Dedifferentiated amniotic fluid mesenchymal stem cell (primary cell): Measurements from ENCODE around the gene HERPUD2.
A peak's percentile ranks its signal among the peaks of the same experiment; 100 is the strongest.
"Not testable (repeated sequence)": the region's sequence is repeated elsewhere in the genome, so short reads cannot be mapped to it uniquely, and the experiment has no call there.

ENCODE experiments used
- DNase-seq: peaks from one replicate; pipeline ENCODE4 v3.0.0-alpha.2; 2016; ENCODE audit errors: extremely low spot score

HERPUD2 gene

GRCh38 chr7:35714407-35714806 lies 19.5 kb upstream of the HERPUD2 start:
- no peak for DNase-seq

DNA sequence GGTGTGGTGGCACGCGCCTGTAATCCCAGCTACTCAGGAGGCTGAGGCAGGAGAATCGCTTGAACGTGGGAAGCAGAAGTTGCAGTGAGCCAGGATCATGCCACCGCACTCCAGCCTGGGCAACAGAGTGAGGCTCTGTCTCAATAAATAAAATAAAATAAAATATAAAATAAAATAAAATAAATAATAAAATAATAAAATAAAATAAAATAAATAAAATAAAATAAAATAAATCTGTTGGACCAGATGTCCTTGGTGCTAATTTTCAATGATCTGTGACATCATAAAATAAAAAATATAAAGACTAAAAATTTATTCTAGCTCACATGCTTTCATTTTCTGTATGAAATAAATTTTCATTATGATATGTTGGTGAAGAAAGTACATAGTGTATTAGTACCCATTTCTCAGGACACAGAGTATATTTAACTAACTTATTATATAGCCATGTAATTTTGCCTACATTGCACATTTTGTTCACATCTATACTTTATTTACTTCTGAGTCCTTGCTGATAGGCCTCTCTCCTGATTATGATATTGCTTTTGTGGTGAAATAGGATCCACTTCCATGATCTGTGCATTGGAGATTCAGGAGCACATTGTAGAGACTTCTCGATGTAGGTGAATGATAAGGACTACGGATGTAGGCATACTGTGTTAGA lies 17.8 kb upstream of the HERPUD2 start:
- no peak for DNase-seq

DNA sequence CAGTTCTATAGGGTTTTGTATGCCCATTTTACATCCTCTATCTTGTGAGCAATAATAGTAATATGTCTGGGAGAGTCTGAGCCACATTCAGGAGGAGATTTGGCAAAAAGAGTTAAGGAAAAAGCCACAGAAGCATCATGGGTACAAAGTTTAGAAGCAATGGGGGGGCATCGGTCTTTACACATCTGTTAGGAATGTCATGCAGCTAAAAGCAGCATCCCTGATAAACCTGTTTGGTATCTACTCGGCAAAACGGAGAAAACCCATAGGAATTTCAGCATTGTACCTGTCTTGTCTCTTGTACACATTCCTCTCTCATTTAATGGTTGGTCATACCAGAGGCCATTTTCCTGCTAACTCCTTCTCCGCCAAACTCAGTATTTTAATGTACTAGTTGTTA lies 12.5 kb upstream of the HERPUD2 start:
- DNase-seq = no peak

DNA sequence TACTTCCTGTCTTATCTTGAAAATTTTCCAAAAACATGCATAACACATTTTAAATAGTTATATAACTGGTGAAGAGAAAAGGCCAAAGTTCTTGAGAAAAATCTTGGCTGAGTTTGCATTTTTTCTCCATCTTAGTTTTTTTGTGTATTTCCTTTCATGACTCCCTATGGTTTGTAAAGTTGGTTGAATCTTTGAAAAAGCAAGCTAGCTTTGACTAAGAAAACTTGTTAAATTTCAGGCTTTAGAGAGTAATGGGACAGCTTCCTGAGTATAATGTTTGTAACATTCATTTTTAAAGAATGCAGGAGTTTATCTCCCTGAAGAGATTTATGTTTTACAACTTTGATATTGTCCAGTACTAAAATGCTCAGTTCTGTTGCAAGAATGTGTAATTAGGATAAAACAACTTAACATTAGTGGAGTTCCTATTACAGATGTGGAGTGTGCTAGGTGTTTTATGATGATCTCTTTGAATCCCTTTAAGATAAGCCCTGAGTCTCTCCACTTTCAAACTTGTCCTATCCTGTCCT lies 11.1 kb upstream of the HERPUD2 start:
- DNase-seq = no peak

DNA sequence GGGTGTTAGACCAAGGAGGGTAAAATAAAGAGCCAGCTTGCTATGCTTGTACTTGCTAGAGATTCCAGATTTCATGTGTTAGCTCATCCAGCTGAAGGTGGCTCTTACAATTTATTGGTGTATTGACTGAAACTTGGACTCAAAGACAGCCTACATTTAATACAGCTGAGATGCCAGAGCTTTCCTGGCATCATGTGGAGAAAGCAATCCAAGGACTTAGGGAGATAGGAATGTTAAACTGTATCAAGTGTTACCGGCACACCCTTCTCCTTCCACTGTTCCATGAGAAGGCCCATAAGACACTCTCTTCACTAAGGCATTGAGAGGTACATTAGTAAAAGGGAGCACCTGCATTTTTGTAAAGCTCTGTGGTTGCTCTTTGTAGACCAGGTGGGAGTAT lies 9.3 kb upstream of the HERPUD2 start:
- no peak for DNase-seq

- DNase-seq = no peak
These were observed 7.6 kb upstream of the HERPUD2 start for GRCh38 chr7:35702541-35702940.

DNA sequence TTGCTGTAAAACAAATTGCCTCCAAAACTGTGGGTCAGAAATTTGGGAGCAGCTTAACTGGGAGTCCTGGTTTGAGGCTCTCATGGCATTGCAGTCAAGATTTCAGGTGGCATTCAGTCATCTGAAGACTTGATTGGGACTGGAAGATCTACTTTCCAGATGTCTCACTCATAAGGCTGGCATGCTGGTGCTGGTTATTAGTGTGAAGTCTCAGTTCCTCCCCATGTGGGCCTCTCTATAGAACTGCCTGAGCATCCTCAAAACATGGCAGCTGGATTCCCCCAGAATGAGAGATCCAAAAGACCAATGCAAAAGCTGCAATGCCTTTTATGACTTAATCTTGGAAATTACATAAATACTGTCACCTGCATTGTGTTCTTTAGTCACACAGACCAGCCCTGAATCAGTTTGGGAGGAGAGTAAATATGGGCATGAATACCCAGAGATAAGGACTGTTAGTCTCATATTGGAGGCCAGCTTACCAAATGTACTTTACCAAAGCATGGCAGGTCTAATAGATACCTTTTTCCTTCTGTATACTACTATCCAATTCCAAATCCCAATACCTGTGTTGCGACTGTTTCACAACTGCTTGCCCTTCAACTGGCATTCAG lies 6.5 kb upstream of the HERPUD2 start:
- DNase-seq = no peak

GRCh38 chr7:35700865-35701264 lies 5.9 kb upstream of the HERPUD2 start:
- DNase-seq = no peak

GRCh38 chr7:35700333-35700732 lies 5.4 kb upstream of the HERPUD2 start:
- DNase-seq = no peak

DNA sequence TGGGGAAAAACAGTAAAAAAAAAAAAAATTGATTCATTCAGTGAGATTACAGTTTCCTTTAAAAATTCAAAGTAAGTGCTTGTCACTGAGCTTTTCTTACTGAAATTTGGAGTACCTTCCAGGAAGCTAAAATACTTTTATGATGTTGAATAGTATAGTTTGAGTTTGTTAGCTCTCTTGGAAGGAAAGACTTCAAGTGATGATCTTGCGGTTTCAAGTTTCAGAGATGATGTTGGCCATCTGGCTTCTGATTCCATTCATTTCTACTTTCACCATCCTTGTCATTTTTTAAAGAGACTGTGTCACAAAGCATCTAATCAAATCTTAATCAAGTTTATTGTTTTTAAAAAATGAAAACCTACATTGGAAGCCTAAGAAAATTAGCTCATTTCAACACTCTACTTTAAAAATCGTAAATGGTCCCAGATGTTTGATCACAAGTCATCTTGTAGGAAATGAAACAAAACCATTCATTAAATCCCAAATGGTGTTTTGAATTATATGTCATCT lies 4.9 kb upstream of the HERPUD2 start:
- DNase-seq = no peak

GRCh38 chr7:35698382-35698781 lies 3.4 kb upstream of the HERPUD2 start:
- DNase-seq = not testable (repeated sequence)

DNA sequence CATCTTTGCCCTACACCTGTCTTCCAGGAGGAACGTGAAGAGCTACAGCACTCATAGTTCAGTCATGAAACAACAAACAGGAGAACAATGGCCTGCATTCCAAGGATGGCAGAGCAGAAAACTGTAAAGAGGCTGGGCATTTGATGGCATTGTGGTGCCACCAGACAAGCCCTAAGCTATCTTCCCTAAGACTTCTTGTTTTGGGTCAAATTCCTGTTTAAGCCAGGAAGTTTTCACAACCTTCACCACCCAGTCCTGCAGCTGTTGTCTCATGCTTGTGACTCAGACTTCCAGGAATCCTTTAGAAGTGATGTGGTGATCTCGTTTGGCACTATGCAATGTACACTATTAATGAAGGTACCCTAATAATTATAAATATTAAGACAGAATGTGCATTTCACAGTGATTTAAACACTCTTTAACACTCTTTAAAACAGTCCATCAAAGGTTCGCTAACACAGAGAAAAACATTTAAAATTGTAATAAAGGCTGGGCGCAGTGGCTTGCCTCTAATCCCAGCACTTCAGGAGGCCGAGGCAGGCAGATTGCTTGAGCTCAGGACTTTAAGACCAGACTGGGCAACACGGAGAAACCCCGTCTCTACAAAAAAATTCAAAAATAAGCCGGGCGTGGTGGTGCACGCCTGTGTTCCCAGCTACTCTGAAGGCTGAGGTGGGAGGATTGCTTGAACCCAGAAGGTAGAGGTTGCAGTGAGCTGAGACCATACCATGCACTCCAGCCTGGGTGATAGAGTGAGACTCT lies 2.7 kb upstream of the HERPUD2 start:
- DNase-seq = no peak

DNA sequence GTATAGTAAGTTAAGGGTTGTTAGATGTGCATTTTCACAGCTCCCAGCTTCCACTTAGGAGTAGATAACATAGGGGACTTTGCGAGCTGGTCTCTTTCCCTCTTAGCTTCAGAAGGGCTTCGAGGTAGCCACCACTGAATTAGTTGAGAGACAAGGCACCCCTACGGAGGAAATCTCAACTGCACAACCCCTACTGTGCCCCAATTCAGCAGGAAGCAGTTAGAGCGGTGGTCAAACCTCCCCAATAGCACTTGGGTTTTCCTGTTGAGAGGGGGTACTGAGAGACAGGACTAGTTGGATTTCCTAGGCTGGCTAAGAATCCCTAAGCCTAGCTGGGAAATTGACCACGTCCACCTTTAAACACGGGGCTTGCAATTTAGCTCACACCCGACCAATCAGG lies 1.1 kb upstream of the HERPUD2 start:
- no peak for DNase-seq

GRCh38 chr7:35695473-35695850 lies 527 bp upstream of the HERPUD2 start:
- peak; percentile 14 for DNase-seq

- no peak for DNase-seq
These were observed 663 bp downstream of the HERPUD2 start for GRCh38 chr7:35694161-35694783.

DNA sequence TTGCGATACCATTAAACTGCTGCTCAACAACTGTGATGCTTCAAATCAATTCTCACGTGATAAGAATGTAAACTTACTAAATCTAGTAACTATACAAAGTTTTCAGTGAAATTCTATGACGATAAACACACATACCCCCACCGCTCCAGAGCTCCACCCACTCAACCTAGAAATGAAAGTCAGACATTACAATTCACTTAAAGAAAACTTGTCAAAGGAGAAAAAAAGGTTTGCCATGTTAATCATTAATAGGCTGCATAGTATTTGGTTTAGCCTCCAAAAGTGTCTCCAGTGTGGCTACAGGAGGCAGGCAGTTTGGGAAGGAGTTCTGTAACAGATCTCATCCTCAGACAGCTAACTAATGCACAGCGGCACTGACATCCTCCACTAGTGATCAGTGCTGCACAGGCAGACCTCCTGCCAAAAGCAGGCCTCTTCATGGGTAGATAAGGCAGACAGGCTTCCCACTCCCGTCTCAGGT lies 3.1 kb downstream of the HERPUD2 start:
- DNase-seq = peak; percentile 10

- no peak for DNase-seq
These were observed 3.6 kb downstream of the HERPUD2 start for GRCh38 chr7:35691366-35691765.

GRCh38 chr7:35690614-35691013 lies 4.3 kb downstream of the HERPUD2 start:
- DNase-seq = not testable (repeated sequence)

GRCh38 chr7:35685781-35686180 lies 9.2 kb downstream of the HERPUD2 start:
- DNase-seq = no peak

DNA sequence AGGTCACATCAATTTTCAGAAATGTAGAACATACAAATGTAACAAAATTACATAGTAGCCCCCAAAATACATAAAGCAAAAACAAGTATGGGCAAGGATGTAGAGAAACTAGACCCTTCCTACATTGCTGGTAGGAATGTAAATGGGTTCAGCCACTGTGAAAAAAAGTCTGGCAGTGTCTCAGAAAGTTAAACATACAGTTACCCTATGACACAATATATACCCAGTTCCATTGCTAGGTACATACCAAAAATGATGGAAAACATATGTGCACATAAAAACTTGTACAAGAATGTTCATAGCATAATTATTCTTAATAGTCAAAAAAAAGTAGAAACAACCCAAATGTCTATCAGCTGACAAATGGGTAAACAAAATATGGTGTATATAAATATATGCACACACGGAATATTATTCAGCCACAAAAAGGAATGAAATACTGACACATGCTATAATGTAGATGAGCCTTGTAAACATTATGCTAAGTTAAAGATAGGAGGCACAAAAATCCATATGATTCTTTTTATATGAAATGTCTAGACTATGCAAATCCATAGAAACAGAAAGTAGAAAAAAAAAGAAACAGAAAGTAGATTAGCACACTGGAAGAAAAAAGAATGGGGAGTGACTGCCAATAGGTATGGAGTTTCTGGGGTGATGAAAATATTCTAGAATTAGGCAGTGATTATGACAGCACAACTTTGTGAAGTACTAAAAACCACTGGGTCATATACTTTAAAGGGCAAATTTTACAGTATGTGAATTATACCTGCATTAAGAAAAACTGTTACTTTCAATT lies 13.5 kb downstream of the HERPUD2 start:
- peak; percentile 10 for DNase-seq

- no peak for DNase-seq
These were observed 14.4 kb downstream of the HERPUD2 start for GRCh38 chr7:35680403-35681013.
